HEK293T (cell line): ENCODE measurements around the gene C16orf54.

Experiments
- CTBP1 ChIP-seq: fragments of 450-650 bp; IDR thresholded peaks from 2 replicates; pipeline ENCODE4 v1.6.1; 2016; ENCODE audit warnings: borderline replicate concordance
- FOXM1 ChIP-seq: fragments of 450-650 bp; IDR thresholded peaks from 2 replicates; pipeline ENCODE4 v1.6.1; 2017; ENCODE audit warnings: mild to moderate bottlenecking, borderline replicate concordance
- LEF1 ChIP-seq: fragments of 450-650 bp; IDR thresholded peaks from 2 replicates; pipeline ENCODE4 v1.6.1; 2017; ENCODE audit warnings: mild to moderate bottlenecking, borderline replicate concordance
- SP1 ChIP-seq: fragments of 450-650 bp; IDR thresholded peaks from 2 replicates; pipeline ENCODE4 v1.6.1; 2017
- ZNF384 ChIP-seq: fragments of 450-650 bp; IDR thresholded peaks from 2 replicates; pipeline ENCODE4 v1.6.1; 2016
- TF ChIP-seq, protein P1 (sequence below): fragments of 450-650 bp; IDR thresholded peaks from 2 replicates; pipeline ENCODE4 v1.6.1; 2016

DNA sequence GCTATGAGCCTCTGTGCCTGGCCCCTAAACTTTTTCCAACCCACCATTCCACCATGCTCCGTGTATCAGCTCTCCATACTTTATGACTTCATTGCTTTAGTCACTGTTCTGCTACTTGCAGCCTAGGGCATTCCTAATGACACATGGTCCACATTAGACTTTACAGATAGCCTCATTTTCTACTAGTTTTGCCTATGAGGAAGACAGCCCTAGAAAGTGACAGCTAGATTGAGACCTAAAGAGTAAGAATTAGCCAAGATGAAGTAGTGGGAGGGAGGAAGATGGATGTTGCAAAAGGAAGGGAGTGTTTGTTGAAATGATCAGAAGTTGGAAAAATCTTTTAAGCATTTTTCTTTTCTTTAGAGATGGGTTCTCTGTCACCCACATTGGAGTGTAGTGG, 11.0 kb downstream of the C16orf54 start:
- TF ChIP-seq LEF1 (no peak), FOXM1 (no peak), CTBP1 (no peak), SP1 (no peak), ZNF384 (no peak)
- TF ChIP-seq, protein P1, sequence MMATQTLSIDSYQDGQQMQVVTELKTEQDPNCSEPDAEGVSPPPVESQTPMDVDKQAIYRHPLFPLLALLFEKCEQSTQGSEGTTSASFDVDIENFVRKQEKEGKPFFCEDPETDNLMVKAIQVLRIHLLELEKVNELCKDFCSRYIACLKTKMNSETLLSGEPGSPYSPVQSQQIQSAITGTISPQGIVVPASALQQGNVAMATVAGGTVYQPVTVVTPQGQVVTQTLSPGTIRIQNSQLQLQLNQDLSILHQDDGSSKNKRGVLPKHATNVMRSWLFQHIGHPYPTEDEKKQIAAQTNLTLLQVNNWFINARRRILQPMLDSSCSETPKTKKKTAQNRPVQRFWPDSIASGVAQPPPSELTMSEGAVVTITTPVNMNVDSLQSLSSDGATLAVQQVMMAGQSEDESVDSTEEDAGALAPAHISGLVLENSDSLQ, result no peak
